Measurements from ENCODE around the gene HECTD1.
"Not testable (repeated sequence)": the region's sequence is repeated elsewhere in the genome, so short reads cannot be mapped to it uniquely, and the experiment has no call there.

Gene HECTD1

GRCh38 chr14:31154956-31155355 is 52.6 kb downstream of the HECTD1 start:
- no peak for DNase-seq (ENCODE audit: low read depth, low spot score)

- no peak for DNase-seq (ENCODE audit: low read depth, low spot score)
Observed at GRCh38 chr14:31142455-31143087, 65.0 kb downstream of the HECTD1 start.

GRCh38 chr14:31139301-31139847 is 68.2 kb downstream of the HECTD1 start:
- DNase-seq (ENCODE audit: low read depth, low spot score), result no peak

- no peak for DNase-seq (ENCODE audit: low read depth, low spot score)
Observed at GRCh38 chr14:31138301-31138700, 69.3 kb downstream of the HECTD1 start.

GRCh38 chr14:31137214-31137889 is 70.2 kb downstream of the HECTD1 start:
- DNase-seq (ENCODE audit: low read depth, low spot score), result no peak

DNA sequence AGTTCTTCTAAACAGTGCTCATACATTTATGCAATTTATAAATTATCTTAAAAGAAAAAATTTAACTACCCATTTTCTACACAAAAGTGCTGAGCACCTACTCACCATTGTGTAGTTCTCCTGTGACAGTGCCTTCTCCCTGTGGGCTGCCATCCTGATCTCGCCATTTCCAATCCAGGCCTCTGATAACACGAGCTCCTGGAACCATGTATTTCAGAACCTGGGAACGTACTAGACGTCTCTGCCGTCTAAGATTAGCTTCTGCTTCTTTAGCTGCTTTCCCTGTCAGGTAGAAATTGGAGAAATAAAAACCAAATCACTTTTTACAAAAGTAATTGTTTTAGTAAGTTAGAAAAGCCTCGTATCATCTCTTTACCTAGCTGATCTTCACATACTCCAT is 74.5 kb downstream of the HECTD1 start:
- DNase-seq (ENCODE audit: low read depth, low spot score), result no peak

DNA sequence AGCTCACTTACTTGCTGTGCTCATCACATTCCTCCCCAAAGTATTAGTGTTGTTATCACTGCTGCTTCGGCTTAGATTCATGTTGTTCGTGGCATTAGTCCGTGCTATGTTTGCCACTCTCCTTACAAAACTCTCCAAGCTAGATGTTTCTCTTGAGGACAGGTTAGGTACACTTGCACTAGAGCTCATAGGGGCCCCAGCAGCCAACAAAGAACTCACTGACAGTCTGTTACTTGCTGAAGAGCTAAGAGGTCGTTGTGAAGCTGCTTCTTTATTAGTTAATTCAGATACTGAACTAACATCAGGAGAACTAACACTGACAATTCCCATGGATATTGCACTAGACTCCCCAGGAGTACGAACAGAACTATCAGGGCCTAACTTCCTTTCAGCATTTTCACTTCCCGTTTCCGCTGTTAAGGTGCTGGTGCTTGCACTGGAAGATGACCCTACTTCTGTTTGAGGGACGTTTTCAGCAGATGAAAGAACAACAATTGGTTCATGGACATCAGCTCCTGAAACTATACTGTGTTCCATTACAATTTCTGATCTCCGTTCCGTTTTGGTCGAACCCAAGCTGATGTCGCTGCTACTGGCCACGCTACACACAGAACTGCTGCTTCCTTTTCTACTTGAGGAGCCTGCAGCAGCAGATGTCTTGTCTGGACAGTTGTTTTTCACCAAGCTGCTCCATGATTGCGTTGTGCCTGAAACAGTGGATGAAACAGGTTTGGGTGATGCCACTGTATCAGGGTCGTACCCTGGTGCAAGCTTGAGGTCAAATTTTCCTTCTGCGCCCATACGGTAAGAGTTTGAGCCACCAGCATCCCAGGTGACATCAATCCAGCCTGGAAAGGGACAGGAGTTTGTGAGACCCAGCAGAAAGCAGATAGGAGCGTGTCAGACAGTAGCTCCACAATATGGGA is 78.7 kb downstream of the HECTD1 start:
- no peak for DNase-seq (ENCODE audit: low read depth, low spot score)

- DNase-seq (ENCODE audit: low read depth, low spot score), result no peak
Observed at GRCh38 chr14:31127690-31128089, 79.9 kb downstream of the HECTD1 start.

GRCh38 chr14:31126680-31127079 is 80.9 kb downstream of the HECTD1 start:
- DNase-seq (ENCODE audit: low read depth, low spot score), result no peak

GRCh38 chr14:31125231-31125630 is 82.4 kb downstream of the HECTD1 start:
- DNase-seq (ENCODE audit: low read depth, low spot score), result no peak

DNA sequence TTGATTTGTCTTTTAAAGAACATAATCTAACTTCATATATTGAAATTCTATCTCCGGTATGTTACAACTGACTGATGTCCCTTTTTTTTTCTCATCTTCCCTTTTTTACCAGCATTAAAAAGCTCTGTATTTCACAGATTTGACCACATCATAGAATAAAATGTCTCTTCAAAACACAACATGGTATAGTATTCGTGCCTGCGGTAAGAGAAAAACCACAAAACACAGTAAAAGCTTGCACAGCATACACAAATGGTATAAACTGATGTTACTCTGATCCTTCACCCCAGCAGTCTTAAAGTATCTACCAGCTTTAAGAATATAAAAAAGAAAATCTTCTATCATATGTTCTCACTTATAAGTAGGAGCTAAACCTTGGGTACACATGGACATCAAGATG is 83.4 kb downstream of the HECTD1 start:
- DNase-seq (ENCODE audit: low read depth, low spot score), result no peak

DNA sequence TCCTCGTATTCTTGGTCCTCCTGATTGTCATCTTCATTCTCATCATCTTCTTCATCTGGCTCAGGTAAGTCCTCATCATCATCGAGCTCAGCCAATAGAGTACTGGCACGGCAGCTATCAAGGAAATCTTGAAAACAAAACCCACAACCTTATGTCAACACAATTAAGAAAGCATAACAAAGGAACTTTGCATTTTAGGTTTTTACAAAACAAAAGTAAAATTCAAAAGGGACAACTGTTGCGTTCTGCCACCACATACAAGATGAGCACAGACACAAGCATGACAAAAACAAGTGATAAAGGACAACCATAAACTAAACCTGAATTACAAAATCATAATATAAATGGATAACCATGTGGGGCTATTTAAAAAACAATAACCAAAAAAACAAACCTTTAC is 84.7 kb downstream of the HECTD1 start:
- no peak for DNase-seq (ENCODE audit: low read depth, low spot score)

GRCh38 chr14:31122098-31122611 is 85.4 kb downstream of the HECTD1 start:
- DNase-seq (ENCODE audit: low read depth, low spot score), result no peak

GRCh38 chr14:31118892-31119291 is 88.7 kb downstream of the HECTD1 start:
- DNase-seq (ENCODE audit: low read depth, low spot score), result no peak

- DNase-seq (ENCODE audit: low read depth, low spot score), result no peak
Observed at GRCh38 chr14:31113794-31114193, 93.8 kb downstream of the HECTD1 start.

GRCh38 chr14:31110872-31111271 is 96.7 kb downstream of the HECTD1 start:
- DNase-seq (ENCODE audit: low read depth, low spot score), result no peak

- no peak for DNase-seq (ENCODE audit: low read depth, low spot score)
Observed at GRCh38 chr14:31109257-31109656, 98.3 kb downstream of the HECTD1 start.

GRCh38 chr14:31106768-31107167 is 100.8 kb downstream of the HECTD1 start:
- DNase-seq (ENCODE audit: low read depth, low spot score), result no peak

DNA sequence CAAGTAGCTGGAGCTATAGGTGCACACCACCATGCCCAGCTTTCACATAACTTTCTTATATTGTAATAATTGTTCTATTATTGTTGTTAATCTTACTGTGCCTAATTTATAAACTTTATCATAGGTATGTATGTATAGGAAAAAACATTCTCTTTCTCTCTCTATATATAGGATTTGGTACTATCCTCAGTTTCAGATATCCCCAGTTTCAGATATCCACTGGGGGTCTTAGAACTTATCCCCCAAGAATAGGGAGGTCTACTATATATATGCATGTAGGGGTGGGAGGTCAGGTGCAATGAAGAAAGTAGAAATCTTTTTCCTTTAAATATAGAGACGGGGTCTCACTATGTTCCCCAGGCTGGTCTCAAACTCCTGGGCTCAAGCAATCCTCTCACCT is 110.5 kb downstream of the HECTD1 start:
- DNase-seq (ENCODE audit: low read depth, low spot score), result no peak

- no peak for DNase-seq (ENCODE audit: low read depth, low spot score)
Observed at GRCh38 chr14:31096255-31096654, 111.3 kb downstream of the HECTD1 start.

GRCh38 chr14:31095817-31096216 is 111.8 kb downstream of the HECTD1 start:
- not testable (repeated sequence) for DNase-seq (ENCODE audit: low read depth, low spot score)

All from brain pericyte (primary cell).